GM18868 (cell line): Measurements from ENCODE around the gene CMBL.
A peak's percentile ranks its signal among the peaks of the same experiment; 100 is the strongest.
"Not testable (repeated sequence)": the region's sequence is repeated elsewhere in the genome, so short reads cannot be mapped to it uniquely, and the experiment has no call there.

Experiments used
- ATAC-seq: cut with Tn5 transposase; IDR thresholded peaks from one replicate; pipeline ENCODE4 v1.9.1; 2021; ENCODE audit warnings: mild to moderate bottlenecking, moderate library complexity; ENCODE audit not compliant: unreplicated experiment

The CMBL gene

GRCh38 chr5:10307206-10308148, at the start of gene CMBL:
Gene CMBL, minus strand, starts transcription at chr5:10307902. Its CDS starts 17,140 bp downstream, at chr5:10290762.
- ATAC-seq: peak; percentile 89

GRCh38 chr5:10355071-10355889, 47.6 kb upstream of the CMBL start:
- ATAC-seq: peak; percentile 8

- peak; percentile 12 for ATAC-seq
These were observed 46.6 kb upstream of the CMBL start for GRCh38 chr5:10354048-10354872.

GRCh38 chr5:10353241-10354047, 45.7 kb upstream of the CMBL start, which contains the start of gene MARCHF6:
Gene MARCHF6, plus strand, starts transcription at chr5:10353695. Its CDS starts 204 bp downstream, at chr5:10353899.
- ATAC-seq: peak; percentile 81

GRCh38 chr5:10352430-10353240, 44.9 kb upstream of the CMBL start:
- no peak for ATAC-seq

- no peak for ATAC-seq
These were observed 44.2 kb upstream of the CMBL start for GRCh38 chr5:10351919-10352318.

DNA sequence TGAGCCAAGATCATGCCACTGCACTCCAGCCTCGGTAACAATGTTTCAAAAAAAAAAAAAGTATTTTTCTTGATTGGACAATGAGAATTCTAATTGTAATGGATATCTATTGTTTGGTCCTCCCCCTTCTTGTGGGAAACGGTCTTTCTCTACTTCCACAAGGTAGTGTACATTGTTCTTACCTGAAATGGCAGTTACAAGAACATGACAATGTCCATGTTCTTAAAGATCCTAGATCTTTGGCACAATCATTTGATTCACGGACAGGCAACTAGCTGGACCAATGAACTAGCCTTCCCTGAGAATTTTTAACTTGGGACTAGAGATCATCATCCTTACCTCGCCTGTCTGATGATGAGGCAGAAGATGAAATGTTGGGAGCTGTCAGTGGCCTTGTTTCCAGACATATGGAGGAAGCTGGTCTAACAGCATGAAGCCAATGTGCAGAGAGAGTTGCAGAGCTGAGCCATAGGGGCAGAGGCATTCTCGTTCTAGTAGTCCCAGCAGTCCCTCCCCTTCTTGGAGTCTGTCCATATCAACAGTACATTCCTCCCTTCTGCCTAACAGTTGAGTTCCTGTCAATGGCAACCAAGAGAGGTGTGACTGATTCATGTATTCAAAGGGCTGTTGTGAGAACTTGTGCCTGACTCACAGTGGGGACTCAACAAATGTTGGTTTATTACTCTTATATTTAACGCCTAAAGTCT, 43.6 kb upstream of the CMBL start:
- ATAC-seq: no peak

DNA sequence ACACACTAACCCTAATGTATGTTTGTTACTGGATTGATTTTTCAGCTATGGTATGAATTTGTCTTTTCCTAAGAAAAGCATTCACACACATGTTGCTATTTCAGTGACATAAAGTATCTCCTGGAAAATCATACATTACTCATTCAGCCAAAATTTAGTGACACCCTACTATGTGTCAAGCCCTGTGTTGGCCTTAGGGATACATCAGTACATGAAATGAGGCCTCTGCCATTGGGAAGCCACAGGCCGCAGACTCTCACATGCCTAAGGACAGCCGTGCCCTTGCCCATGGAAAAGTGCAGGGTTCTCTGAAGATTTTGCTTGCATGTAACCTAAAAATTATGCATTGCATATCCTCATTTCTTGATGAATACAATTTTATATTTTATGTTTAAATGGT, 40.6 kb upstream of the CMBL start:
- no peak for ATAC-seq

GRCh38 chr5:10344461-10345106, 36.9 kb upstream of the CMBL start:
- ATAC-seq: not testable (repeated sequence)

- ATAC-seq: no peak
These were observed 35.8 kb upstream of the CMBL start for GRCh38 chr5:10343486-10343885.

GRCh38 chr5:10339958-10340357, 32.3 kb upstream of the CMBL start:
- ATAC-seq: no peak

DNA sequence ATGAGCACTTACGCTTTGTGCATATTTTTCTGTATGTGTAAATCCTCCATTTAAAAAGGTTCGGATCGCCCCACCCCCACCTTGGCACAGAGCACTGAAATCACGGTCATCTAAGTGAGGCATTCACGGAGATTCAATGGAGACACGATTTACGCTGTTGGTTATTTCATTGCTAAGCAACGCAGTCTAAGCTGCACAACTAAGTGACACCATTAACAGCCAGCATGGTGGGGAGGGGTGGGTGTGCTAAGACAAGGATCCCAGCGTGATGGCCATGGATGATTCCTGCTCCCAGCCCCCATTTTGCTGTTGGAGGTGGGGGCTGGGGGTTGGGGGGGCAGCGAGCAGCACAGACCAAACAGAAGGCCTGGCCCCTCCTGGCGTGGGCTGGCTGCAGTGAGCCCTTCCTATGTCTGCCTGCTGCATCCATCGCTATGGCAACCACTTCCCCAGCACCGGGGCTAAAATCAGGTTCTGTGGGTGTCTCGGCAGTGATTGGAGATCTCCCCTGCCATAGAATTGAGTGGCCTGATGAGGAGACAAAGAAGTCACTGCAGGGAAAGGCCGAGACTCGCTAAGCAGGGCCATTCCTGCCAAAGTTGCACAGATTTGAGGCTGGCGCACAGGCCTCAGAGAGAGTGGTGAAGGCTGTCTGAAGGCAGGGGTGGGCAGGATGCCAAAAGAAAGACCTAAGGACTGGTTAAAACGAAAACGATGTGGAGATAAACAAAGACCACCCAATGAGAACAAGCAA, 31.5 kb upstream of the CMBL start:
- no peak for ATAC-seq

- no peak for ATAC-seq
These were observed 31.0 kb upstream of the CMBL start for GRCh38 chr5:10338686-10339057.

DNA sequence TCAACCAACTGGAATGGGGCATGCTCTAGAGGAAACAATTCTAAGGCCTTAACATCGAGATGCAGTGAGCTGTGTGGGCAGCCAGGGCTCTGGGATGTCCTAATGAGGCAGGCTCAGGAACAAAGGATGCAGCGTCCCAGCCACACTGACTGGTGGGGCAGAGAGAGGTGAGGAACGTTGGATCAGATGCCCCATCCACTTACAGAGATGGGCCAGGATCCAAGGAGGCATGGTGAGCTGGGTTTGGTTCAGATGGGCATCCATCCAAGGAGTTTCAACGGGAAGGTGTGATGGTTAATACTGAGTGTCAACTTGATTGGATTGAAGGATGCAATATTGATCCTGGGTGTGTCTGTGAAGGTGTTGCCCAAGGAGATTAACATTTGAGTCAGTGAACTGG, 30.3 kb upstream of the CMBL start:
- ATAC-seq: no peak

- no peak for ATAC-seq
These were observed 29.4 kb upstream of the CMBL start for GRCh38 chr5:10337107-10337506.

DNA sequence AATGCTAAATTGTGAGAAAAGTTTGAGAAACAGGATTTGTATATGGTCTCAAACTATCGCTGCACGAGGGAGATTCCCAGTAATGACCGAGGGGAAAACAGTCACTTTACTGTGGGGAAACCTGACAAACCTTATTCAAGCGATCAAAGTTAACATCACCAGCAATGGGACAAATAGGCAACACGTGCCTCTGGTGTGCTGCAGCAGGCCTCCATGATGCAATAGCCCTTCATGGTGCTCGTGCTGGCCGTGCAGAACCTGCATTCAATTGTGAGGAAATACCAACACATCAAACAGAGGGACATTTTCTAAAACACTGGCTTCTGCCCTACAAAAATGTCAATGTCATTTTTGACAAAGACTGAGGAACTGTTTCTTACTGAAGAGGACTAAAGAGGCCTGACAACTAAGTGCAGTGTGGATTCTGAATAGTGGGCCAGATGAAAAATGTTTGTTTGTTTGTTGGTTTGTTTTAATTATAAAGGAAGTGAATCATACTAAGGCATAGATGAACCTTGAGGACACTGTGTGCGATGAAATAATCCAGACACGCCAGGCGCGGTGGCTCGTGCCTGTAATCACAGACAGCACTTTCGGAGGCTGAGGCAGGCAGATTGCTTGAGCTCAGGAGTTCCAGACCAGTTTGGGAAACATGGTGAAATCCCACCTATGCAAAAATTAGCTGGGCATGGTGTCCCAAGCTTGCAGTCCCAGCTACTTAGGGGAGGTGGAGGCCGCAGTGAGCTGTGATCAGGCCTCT, 28.2 kb upstream of the CMBL start:
- ATAC-seq: no peak

- ATAC-seq: no peak
These were observed 27.1 kb upstream of the CMBL start for GRCh38 chr5:10334831-10335230.
